Stimulated activated CD8-positive, alpha-beta memory T cell treated with anti-CD3 and anti-CD28 coated beads, Interleukin-7, amount 100 ng/mL, for 4 hours (primary cell): ENCODE measurements around the gene MESP2.

ENCODE experiments used
- DNase-seq, 2 donors: peaks; one replicate each; pipeline ENCODE4 v3.0.0-alpha.2; 2020; ENCODE audit warnings: low read depth in 2 of 2

Gene MESP2

GRCh38 chr15:89801471-89802195, 25.5 kb downstream of the MESP2 start:
- no peak for DNase-seq

GRCh38 chr15:89802231-89802928, 26.2 kb downstream of the MESP2 start:
- DNase-seq, result no peak

- DNase-seq, result no peak
These were observed 27.1 kb downstream of the MESP2 start for GRCh38 chr15:89802986-89803824.

GRCh38 chr15:89803941-89804800, 28.0 kb downstream of the MESP2 start:
- no peak for DNase-seq

- no peak for DNase-seq
These were observed 29.4 kb downstream of the MESP2 start for GRCh38 chr15:89805241-89806209.

- DNase-seq, result no peak
These were observed 30.1 kb downstream of the MESP2 start for GRCh38 chr15:89806210-89806558.

GRCh38 chr15:89806559-89807550, 30.7 kb downstream of the MESP2 start:
- no peak for DNase-seq

GRCh38 chr15:89807689-89808088, 31.6 kb downstream of the MESP2 start:
- DNase-seq, result no peak

- DNase-seq, result no peak
These were observed 32.2 kb downstream of the MESP2 start for GRCh38 chr15:89808160-89808870.

- DNase-seq, result no peak
These were observed 33.1 kb downstream of the MESP2 start for GRCh38 chr15:89809093-89809786.

GRCh38 chr15:89809787-89810148, 33.6 kb downstream of the MESP2 start:
- DNase-seq, result no peak

- DNase-seq, result no peak
These were observed 34.7 kb downstream of the MESP2 start for GRCh38 chr15:89810837-89811236.

GRCh38 chr15:89812011-89812846, 36.1 kb downstream of the MESP2 start:
- DNase-seq, result no peak

- DNase-seq, result no peak
These were observed 36.8 kb downstream of the MESP2 start for GRCh38 chr15:89812847-89813320.

GRCh38 chr15:89813381-89814111, 37.4 kb downstream of the MESP2 start:
- DNase-seq, result no peak

- DNase-seq, result no peak
These were observed 38.1 kb downstream of the MESP2 start for GRCh38 chr15:89814112-89814742.
